ENCODE data around the gene MBNL2. TPM values are rescaled to one million over a fixed set of nuclear protein-coding genes. Genes with fewer than 3 reads are reported as not detected.

The MBNL2 gene
- total RNA-seq, 1 experiment from 2014 or later = 0.85 TPM

- DNase-seq (ENCODE audit: low spot score) (no peak), ATAC-seq (no peak)
- Mint-ChIP-seq H3K9me3 (no peaks in the 10 kb centered on the region), H3K27ac (no peak overlapping the region), H3K27me3 (ENCODE audit: low read depth) (peaks cover 100% of the 10 kb centered on the region), H3K4me3 (no peak overlapping the region), H3K4me1 (peaks cover 19% of the 10 kb centered on the region), H3K36me3 (no peaks in the 10 kb centered on the region)
- TF ChIP-seq SMAD4 (CRISPR knock-in tag; IDR thresholded peaks at IDR 0.05) = no peak
- TF ChIP-seq ATF2 (CRISPR knock-in tag; IDR thresholded peaks at IDR 0.05; ENCODE audit: borderline replicate concordance, low read depth) = no peak
- no peak for TF ChIP-seq SOX15 (CRISPR knock-in tag; IDR thresholded peaks at IDR 0.05)
- TF ChIP-seq TEAD1 (CRISPR knock-in tag; IDR thresholded peaks at IDR 0.05) = no peak
- no peak for TF ChIP-seq ZNF219 (CRISPR knock-in tag; IDR thresholded peaks at IDR 0.05; ENCODE audit: borderline replicate concordance)
- no peak for TF ChIP-seq E2F4 (CRISPR knock-in tag; IDR thresholded peaks at IDR 0.05; ENCODE audit: borderline replicate concordance, low read depth)
- TF ChIP-seq USF1 (CRISPR knock-in tag; IDR thresholded peaks at IDR 0.05) = no peak
- no peak for TF ChIP-seq CREM (CRISPR knock-in tag; IDR thresholded peaks at IDR 0.05)
- no peak for TF ChIP-seq MXD4 (CRISPR knock-in tag; IDR thresholded peaks at IDR 0.05; ENCODE audit: borderline replicate concordance)
- TF ChIP-seq IRF1 (CRISPR knock-in tag; IDR thresholded peaks at IDR 0.05) = no peak
- no peak for TF ChIP-seq USF2 (CRISPR knock-in tag; IDR thresholded peaks at IDR 0.05)
- no peak for TF ChIP-seq ERG (CRISPR knock-in tag; IDR thresholded peaks at IDR 0.05)
- ChIA-PET CTCF (interaction anchor here (1.4 kb wide), 1 partner anchor 11 kb away, joined by 3 read pairs; no protein-coding TSS in a partner anchor), POLR2A (no interaction called here)
Observed at GRCh38 chr13:97229699-97230098, 7.6 kb downstream of the MBNL2 start.

- ChIA-PET POLR2A (no interaction called here), CTCF (interaction anchor here (1.4 kb wide), 1 partner anchor 9 kb away, joined by 3 read pairs; no protein-coding TSS in a partner anchor)
Observed at GRCh38 chr13:97231118-97231828, 9.1 kb downstream of the MBNL2 start.

More at GRCh38 chr13:97231118-97231828, 9.1 kb downstream of the MBNL2 start:
- peaks cover 11% of the 10 kb centered on the region for H3K4me1 Mint-ChIP-seq
- no peaks in the 10 kb centered on the region for H3K9me3 Mint-ChIP-seq
- H3K36me3 Mint-ChIP-seq = no peaks in the 10 kb centered on the region
- peaks cover 100% of the 10 kb centered on the region for H3K27me3 Mint-ChIP-seq (ENCODE audit: low read depth)
- no peak overlapping the region for H3K27ac Mint-ChIP-seq
- DNase-seq (ENCODE audit: low spot score) = no peak
- no peak overlapping the region for H3K4me3 Mint-ChIP-seq
- no peak for ATAC-seq
- TF ChIP-seq ZSCAN18 (CRISPR knock-in tag; IDR thresholded peaks at IDR 0.05) (no peak), CREB1 (CRISPR knock-in tag; IDR thresholded peaks at IDR 0.05) (no peak), MYBL2 (CRISPR knock-in tag; IDR thresholded peaks at IDR 0.05) (no peak)
